WTC11 (cell line): ENCODE measurements around the gene SWT1.

Source experiments
- ARID4B ChIP-seq: sonication (generic); formaldehyde crosslinking; IDR thresholded peaks from 2 replicates; pipeline ENCODE4 v1.8.0; 2023; ENCODE audit warnings: missing genetic modification reagents, mild to moderate bottlenecking, borderline replicate concordance
- TF ChIP-seq, protein P1 (sequence below): fragments of 200-600 bp; IDR thresholded peaks from 2 replicates; pipeline ENCODE4 v1.8.0; 2022; ENCODE audit warnings: antibody characterized with exemption

DNA sequence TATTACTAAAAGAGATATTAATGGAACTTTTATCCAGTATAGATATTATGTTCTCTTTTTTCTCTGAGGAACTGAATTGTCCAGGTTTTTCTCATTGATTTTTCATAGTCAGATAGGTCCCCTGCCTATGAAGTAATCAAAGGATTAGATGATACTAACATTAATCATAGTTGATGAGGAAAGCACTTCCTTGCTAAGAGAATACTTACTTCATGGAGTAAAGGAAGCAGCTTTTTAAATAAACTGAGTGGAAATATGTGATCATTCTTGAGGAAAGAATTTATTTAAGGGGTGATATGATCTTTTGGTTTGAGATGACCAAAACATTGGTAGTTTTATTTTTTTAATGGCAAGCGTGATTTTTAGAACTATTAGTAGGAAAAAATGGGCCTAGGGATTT, 58.9 kb downstream of the SWT1 start:
- no peak for TF ChIP-seq ARID4B (CRISPR knock-in tag)
- TF ChIP-seq, protein P1, sequence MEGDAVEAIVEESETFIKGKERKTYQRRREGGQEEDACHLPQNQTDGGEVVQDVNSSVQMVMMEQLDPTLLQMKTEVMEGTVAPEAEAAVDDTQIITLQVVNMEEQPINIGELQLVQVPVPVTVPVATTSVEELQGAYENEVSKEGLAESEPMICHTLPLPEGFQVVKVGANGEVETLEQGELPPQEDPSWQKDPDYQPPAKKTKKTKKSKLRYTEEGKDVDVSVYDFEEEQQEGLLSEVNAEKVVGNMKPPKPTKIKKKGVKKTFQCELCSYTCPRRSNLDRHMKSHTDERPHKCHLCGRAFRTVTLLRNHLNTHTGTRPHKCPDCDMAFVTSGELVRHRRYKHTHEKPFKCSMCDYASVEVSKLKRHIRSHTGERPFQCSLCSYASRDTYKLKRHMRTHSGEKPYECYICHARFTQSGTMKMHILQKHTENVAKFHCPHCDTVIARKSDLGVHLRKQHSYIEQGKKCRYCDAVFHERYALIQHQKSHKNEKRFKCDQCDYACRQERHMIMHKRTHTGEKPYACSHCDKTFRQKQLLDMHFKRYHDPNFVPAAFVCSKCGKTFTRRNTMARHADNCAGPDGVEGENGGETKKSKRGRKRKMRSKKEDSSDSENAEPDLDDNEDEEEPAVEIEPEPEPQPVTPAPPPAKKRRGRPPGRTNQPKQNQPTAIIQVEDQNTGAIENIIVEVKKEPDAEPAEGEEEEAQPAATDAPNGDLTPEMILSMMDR, result no peak
